Panc1 (cell line): ENCODE measurements around the gene OR52D1. TPM values are rescaled to one million over a fixed set of nuclear protein-coding genes. Genes with fewer than 3 reads are reported as not detected.

Experiments
- ATAC-seq: fragments of 200-7000 bp; cut with Tn5 transposase; 2 replicates; pipeline ENCODE4 v1.9.1; 2020; ENCODE audit warnings: mild to moderate bottlenecking, moderate library complexity
- BruUV-seq: library from RNA; stranded (reverse); fragments of 400-500 nt; replicated peaks from 2 replicates; lab custom pipeline; 2021; lab: Mats Ljungman, UMichigan
- CTCF ChIA-PET: fragments of 300-600 bp; sonication (Branson Sonifier 250); formaldehyde crosslinking; loops from one replicate; lab custom pipeline; 2022; ENCODE audit warnings: antibody characterized with exemption; lab: Charles Lee
- POLR2A ChIA-PET: fragments of 300-600 bp; sonication (Branson Sonifier 250); formaldehyde crosslinking; loops from one replicate; lab custom pipeline; 2022; ENCODE audit warnings: antibody characterized with exemption; lab: Charles Lee
- DNase-seq: peaks from one replicate; pipeline ENCODE4 v3.0.0-alpha.2; 2010; ENCODE audit warnings: low read depth, low spot score
- H3K27ac ChIP-seq: 2 replicates; pipeline ENCODE4 v1.5.1; 2011; ENCODE audit warnings: mild to moderate bottlenecking, low read length, inconsistent platforms
- H3K27me3 ChIP-seq: fragments of 200-500 bp; sonication (Bioruptor generic); 2 replicates; pipeline ENCODE4 v1.6.0; 2014; ENCODE audit warnings: low read length, inconsistent platforms; ENCODE audit not compliant: control insufficient read depth, insufficient read depth
- H3K36me3 ChIP-seq: fragments of 200-500 bp; sonication (Bioruptor generic); 2 replicates; pipeline ENCODE4 v1.5.1; 2014; ENCODE audit warnings: inconsistent platforms, mild to moderate bottlenecking, low read length, moderate library complexity; ENCODE audit not compliant: control insufficient read depth, insufficient read depth
- H3K4me1 ChIP-seq: 2 replicates; pipeline ENCODE4 v1.5.1; 2011; ENCODE audit warnings: inconsistent platforms, mild to moderate bottlenecking, low read length, moderate library complexity; ENCODE audit not compliant: control insufficient read depth, insufficient read depth
- H3K4me3 ChIP-seq, 2 experiments: 2 replicates each; pipeline ENCODE4 v1.5.1; 2011 to 2012; ENCODE audit warnings: low read depth in 2 of 2, low read length in 2 of 2, mild to moderate bottlenecking in 2 of 2, inconsistent platforms in 1 of 2, moderate library complexity in 1 of 2
- H3K9me3 ChIP-seq: fragments of 200-500 bp; sonication (Bioruptor generic); 2 replicates; pipeline ENCODE4 v1.5.1; 2014; ENCODE audit warnings: low read depth, mild to moderate bottlenecking, inconsistent platforms, low read length, moderate library complexity; ENCODE audit not compliant: control insufficient read depth, insufficient read depth
- POLR2AphosphoS5 ChIP-seq: IDR thresholded peaks from 2 replicates; pipeline ENCODE4 v1.6.1; 2012; ENCODE audit warnings: mild to moderate bottlenecking, low read depth, low read length, moderate library complexity
- SIN3A ChIP-seq: IDR thresholded peaks from 2 replicates; pipeline ENCODE4 v1.6.1; 2012; ENCODE audit warnings: low read depth, mild to moderate bottlenecking, low read length, moderate library complexity, borderline replicate concordance; ENCODE audit not compliant: insufficient read depth
- TCF7L2 ChIP-seq: IDR thresholded peaks from 2 replicates; pipeline ENCODE4 v1.6.1; 2011; ENCODE audit warnings: mild to moderate bottlenecking, low read depth, low read length, inconsistent platforms
- in situ Hi-C: cut with HindIII; loops from 2 replicates; pipeline ENCODE4 v1.10.0; 2016; ENCODE audit warnings: low sequenced_read_pairs, low pct_unique_long_range_greater_than_20kb
- intact Hi-C: fragments of 100-400 bp; cut with micrococcal nuclease; formaldehyde crosslinking; loops from one replicate; pipeline ENCODE4 v1.10.0; 2022; ENCODE audit not compliant: unreplicated experiment
- total RNA-seq: library from RNA; stranded (reverse); gene quantifications from one replicate; pipeline ENCODE4 v1.2.1, GENCODE V29; 2021; ENCODE audit not compliant: unreplicated experiment
- TF ChIP-seq, protein P1 (sequence below): fragments of 450-650 bp; IDR thresholded peaks from 2 replicates; pipeline ENCODE4 v1.5.1; 2017; ENCODE audit warnings: mild to moderate bottlenecking
- TF ChIP-seq, protein P2 (sequence below), 2 experiments: IDR thresholded peaks; 2 replicates each; pipeline ENCODE4 v1.6.1; 2011 to 2012; ENCODE audit warnings: low read depth in 2 of 2, control low read depth in 1 of 2, low read length in 1 of 2, mild to moderate bottlenecking in 1 of 2, moderate library complexity in 1 of 2; ENCODE audit not compliant: insufficient read depth in 1 of 2

Gene OR52D1
- total RNA-seq, 1 experiment from 2014 or later, result not detected

DNA sequence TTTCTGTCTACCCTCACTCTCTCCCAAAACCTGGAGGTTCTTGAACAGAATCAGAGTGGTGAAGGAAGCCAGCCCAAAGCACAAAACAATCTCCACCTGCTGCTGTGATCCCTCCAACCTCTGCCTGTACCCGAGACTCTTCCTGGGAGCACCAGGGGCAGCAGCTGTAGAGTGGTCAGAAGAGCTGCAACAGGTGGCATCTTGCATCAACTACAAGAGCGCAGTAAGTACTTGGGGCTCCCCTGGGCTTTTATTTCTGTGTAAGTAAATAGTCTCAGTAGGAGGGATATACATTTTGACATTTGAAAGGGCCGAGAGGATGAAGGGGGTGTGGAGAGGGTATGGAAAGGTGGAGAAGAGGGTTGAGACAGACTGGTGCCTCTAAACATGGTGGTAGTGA lies 36.3 kb downstream of the OR52D1 start:
- in situ Hi-C loops (no loop called here), intact Hi-C loops (no loop called here)
- Histone ChIP-seq H3K4me3 (no peak overlapping the region), H3K27me3 (peaks cover 5% of the 10 kb centered on the region; the same call in 1 of the 2 replicates), H3K27ac (no peak overlapping the region), H3K4me1 (no peaks in the 10 kb centered on the region), H3K9me3 (no peaks in the 10 kb centered on the region), H3K36me3 (no peaks in the 10 kb centered on the region)
- CTCF ChIA-PET, result no interaction called here
- POLR2A ChIA-PET, result no interaction called here
- BruUV-seq, result no TSS peak
- no peak for TF ChIP-seq SIN3A
- no peak for TF ChIP-seq TCF7L2
- TF ChIP-seq, protein P1, sequence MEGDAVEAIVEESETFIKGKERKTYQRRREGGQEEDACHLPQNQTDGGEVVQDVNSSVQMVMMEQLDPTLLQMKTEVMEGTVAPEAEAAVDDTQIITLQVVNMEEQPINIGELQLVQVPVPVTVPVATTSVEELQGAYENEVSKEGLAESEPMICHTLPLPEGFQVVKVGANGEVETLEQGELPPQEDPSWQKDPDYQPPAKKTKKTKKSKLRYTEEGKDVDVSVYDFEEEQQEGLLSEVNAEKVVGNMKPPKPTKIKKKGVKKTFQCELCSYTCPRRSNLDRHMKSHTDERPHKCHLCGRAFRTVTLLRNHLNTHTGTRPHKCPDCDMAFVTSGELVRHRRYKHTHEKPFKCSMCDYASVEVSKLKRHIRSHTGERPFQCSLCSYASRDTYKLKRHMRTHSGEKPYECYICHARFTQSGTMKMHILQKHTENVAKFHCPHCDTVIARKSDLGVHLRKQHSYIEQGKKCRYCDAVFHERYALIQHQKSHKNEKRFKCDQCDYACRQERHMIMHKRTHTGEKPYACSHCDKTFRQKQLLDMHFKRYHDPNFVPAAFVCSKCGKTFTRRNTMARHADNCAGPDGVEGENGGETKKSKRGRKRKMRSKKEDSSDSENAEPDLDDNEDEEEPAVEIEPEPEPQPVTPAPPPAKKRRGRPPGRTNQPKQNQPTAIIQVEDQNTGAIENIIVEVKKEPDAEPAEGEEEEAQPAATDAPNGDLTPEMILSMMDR, result no peak
- TF ChIP-seq, protein P2, sequence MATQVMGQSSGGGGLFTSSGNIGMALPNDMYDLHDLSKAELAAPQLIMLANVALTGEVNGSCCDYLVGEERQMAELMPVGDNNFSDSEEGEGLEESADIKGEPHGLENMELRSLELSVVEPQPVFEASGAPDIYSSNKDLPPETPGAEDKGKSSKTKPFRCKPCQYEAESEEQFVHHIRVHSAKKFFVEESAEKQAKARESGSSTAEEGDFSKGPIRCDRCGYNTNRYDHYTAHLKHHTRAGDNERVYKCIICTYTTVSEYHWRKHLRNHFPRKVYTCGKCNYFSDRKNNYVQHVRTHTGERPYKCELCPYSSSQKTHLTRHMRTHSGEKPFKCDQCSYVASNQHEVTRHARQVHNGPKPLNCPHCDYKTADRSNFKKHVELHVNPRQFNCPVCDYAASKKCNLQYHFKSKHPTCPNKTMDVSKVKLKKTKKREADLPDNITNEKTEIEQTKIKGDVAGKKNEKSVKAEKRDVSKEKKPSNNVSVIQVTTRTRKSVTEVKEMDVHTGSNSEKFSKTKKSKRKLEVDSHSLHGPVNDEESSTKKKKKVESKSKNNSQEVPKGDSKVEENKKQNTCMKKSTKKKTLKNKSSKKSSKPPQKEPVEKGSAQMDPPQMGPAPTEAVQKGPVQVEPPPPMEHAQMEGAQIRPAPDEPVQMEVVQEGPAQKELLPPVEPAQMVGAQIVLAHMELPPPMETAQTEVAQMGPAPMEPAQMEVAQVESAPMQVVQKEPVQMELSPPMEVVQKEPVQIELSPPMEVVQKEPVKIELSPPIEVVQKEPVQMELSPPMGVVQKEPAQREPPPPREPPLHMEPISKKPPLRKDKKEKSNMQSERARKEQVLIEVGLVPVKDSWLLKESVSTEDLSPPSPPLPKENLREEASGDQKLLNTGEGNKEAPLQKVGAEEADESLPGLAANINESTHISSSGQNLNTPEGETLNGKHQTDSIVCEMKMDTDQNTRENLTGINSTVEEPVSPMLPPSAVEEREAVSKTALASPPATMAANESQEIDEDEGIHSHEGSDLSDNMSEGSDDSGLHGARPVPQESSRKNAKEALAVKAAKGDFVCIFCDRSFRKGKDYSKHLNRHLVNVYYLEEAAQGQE (IDR thresholded peaks at IDR 0.05; ENCODE audit: insufficient read depth in 1 of 2, low read depth in 2 of 2, low read length in 1 of 2), result no peak
- TF ChIP-seq POLR2AphosphoS5, result no peak
- DNase-seq (no peak), ATAC-seq (no peak)

DNA sequence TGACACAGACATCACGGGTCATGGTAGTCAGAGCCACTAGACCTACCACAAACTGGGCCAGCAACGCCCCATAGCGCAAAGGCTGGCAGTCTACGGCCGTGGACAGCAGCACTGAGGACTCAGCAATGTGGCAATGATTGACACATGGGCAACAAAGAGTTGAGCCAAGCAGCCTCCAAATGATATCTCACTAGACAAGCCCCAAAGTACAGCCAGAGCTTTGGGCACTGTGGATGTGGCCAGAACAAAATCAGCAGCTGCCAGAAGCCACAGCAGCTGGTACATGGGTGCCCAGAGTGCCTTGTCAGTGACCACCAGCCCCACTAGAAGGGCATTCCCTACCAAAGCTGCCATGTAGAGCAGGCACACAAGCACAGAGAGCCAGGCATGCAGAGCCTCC lies 39.2 kb downstream of the OR52D1 start:
- DNase-seq (no peak), ATAC-seq (no peak; the same call in 1 of the 2 replicates)
- POLR2A ChIA-PET, result no interaction called here
- no TSS peak for BruUV-seq
- in situ Hi-C loops, result no loop called here
- intact Hi-C loops, result no loop called here
- H3K36me3 ChIP-seq, result no peaks in the 10 kb centered on the region
- H3K27ac ChIP-seq, result no peak overlapping the region
- H3K27me3 ChIP-seq, result peaks cover 5% of the 10 kb centered on the region; the same call in 1 of the 2 replicates
- H3K4me1 ChIP-seq, result no peaks in the 10 kb centered on the region
- TF ChIP-seq TCF7L2 (no peak), SIN3A (no peak), POLR2AphosphoS5 (no peak)
- TF ChIP-seq, protein P2 (IDR thresholded peaks at IDR 0.05; ENCODE audit: insufficient read depth in 1 of 2, low read depth in 2 of 2, low read length in 1 of 2), result no peak
- TF ChIP-seq, protein P1, result no peak
- no peaks in the 10 kb centered on the region for H3K9me3 ChIP-seq
- CTCF ChIA-PET, result no interaction called here
- no peak overlapping the region for H3K4me3 ChIP-seq
